LoVo (cell line): Measurements from ENCODE around the gene GJD4.

Experiments
- DNase-seq: peaks from one replicate; pipeline ENCODE4 v3.0.0-alpha.2; 2016; ENCODE audit warnings: low spot score

Gene GJD4

GRCh38 chr10:35579116-35579515 is 26.0 kb upstream of the GJD4 start:
- DNase-seq: no peak

GRCh38 chr10:35579726-35580422 is 25.3 kb upstream of the GJD4 start:
- no peak for DNase-seq

DNA sequence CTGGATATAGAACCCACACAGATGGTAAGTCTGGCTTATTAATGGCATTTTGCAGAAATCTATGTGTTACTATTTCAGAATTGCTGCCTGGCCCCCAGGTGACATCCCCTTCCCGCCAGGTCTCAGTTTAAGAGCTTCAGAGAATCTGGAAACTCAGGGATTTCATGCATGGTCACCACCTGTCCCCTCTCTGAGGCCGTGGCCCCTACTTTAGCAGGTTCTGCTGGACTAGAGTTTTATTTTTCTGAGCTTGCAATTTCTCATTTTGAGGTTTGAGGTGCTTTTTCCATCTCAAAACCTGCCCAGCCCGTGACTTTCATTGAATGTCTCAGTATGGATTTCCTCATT is 24.7 kb upstream of the GJD4 start:
- DNase-seq: no peak

DNA sequence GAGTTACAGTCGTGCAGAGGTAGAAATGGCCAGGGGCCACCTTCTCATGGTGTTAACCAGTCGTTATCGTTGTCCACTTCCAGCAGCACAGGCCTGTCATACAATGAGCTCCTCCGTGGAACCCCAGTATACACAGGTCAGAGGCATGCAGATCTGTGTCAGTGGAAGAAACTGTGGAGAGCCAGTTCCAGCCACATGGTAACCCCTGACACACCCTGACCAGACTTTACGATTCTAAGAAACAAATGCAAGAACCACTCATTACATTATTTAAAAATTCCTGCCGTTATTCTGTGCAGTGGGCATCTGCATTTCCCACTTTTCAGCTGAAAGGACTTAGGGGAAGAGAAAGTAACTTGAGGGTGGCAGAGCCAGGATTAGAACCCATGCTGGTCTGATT is 23.5 kb upstream of the GJD4 start:
- no peak for DNase-seq

DNA sequence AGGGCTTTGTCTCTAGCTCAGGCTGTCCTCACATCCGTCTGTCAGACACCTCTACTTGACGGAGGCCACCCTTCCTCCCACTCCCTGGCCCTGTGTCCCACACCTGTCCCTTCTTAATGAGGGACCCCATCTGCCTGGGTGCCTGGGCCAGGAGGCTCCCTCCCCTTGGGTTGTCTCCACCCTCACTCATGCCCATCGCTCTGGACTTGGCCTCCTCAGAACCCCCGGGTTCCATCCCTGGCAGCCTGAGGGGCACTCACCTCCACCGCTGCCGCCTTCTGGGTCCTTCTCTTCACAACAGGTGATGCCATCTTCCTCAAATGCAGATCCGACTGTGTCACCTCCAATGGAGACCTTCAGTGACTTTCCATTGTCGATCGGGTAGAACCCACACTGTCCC is 20.2 kb upstream of the GJD4 start:
- no peak for DNase-seq

DNA sequence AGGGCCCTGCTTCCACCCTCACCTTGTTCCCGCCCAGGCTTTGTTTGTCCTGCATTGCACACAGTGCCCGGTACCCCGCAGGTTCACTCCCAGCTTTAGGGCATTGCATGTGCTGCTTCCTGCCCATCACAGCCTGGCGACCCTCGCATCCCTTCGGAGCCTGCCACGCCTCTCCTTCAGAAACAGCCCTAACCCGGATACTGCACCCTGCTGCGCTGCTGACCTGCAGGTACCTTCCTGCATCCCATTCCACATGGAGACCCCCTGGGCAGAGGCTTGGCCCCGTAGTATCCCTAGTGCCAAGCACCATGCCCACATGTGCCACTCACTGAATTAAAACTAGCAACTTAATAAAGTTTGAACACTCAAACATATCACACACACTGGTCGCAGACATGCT is 19.8 kb upstream of the GJD4 start:
- no peak for DNase-seq

- DNase-seq: no peak
Measured at GRCh38 chr10:35585903-35586535, 19.1 kb upstream of the GJD4 start.

DNA sequence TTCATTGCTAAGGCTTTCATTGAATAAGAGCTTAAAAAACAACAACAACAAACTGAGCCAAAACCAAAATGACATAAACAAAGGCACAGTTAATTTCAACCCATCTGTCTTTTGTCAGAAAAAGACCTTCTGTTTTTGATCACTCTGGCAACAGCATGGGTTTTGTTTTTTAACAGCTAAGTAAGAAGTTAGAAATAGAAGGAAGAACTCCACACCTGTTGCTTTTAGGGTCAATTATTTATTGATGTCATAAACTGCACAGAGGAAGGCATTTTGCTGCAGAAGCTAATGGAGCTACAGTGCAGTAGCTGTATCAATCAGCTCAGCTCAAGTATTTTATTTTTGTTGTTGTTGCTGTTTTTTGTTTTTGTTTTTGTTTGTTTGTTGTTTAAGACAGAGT is 16.3 kb upstream of the GJD4 start:
- no peak for DNase-seq

- no peak for DNase-seq
Measured at GRCh38 chr10:35592441-35592840, 12.7 kb upstream of the GJD4 start.

- DNase-seq: no peak
Measured at GRCh38 chr10:35594115-35595079, 10.7 kb upstream of the GJD4 start.

GRCh38 chr10:35595106-35595505 is 10.0 kb upstream of the GJD4 start:
- DNase-seq: no peak

DNA sequence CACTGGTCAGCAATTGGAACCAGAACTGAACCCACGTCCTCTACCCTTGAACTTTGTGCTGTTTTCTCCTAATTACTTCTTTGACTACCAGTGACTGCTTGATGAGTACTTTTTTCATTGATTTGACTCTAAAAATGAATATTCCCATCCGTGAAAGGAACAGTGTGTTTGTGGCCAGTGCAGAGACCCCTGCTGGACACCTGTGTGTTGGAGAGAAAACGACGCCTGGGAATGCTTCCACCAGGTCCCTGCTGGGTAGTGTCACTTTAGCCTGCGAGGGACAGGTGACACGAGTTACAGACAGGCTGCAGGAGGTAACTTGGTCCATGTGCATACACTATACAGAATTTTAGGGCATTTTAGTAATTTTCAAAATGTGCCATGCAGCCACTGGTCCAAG is 6.8 kb upstream of the GJD4 start:
- DNase-seq: no peak

GRCh38 chr10:35600193-35600592 is 4.9 kb upstream of the GJD4 start:
- no peak for DNase-seq

DNA sequence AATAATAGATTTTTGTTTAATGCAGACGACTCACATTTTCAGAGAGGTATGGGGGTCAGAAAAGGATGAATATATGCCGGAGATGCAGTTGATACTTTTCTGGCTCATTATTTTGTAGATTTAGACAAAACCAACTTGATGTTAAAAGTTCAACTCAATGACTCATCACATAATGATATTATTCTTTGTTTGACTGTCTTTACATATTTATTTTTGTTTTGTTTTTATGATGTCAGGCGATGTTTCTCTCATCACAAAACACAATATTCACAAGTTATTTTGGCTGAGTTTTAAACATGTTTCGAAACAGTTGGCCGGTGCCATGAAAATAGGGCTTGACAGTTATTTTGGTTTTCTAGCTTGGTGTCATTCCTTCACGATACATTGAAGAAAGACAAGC is 1.3 kb downstream of the GJD4 start:
- DNase-seq: no peak

DNA sequence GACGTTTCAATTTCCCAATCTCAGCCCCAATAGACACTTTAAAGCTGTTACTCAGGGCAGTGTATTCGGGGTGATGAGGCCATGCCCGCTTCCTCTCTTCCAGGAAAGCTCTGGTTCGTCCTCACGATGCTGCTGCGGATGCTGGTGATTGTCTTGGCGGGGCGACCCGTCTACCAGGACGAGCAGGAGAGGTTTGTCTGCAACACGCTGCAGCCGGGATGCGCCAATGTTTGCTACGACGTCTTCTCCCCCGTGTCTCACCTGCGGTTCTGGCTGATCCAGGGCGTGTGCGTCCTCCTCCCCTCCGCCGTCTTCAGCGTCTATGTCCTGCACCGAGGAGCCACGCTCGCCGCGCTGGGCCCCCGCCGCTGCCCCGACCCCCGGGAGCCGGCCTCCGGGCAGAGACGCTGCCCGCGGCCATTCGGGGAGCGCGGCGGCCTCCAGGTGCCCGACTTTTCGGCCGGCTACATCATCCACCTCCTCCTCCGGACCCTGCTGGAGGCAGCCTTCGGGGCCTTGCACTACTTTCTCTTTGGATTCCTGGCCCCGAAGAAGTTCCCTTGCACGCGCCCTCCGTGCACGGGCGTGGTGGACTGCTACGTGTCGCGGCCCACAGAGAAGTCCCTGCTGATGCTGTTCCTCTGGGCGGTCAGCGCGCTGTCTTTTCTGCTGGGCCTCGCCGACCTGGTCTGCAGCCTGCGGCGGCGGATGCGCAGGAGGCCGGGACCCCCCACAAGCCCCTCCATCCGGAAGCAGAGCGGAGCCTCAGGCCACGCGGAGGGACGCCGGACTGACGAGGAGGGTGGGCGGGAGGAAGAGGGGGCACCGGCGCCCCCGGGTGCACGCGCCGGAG is 2.6 kb downstream of the GJD4 start:
- DNase-seq: no peak

GRCh38 chr10:35608328-35608672 is 3.2 kb downstream of the GJD4 start:
- DNase-seq: no peak

GRCh38 chr10:35611750-35612149 is 6.6 kb downstream of the GJD4 start:
- no peak for DNase-seq

GRCh38 chr10:35612385-35613106 is 7.4 kb downstream of the GJD4 start:
- no peak for DNase-seq

DNA sequence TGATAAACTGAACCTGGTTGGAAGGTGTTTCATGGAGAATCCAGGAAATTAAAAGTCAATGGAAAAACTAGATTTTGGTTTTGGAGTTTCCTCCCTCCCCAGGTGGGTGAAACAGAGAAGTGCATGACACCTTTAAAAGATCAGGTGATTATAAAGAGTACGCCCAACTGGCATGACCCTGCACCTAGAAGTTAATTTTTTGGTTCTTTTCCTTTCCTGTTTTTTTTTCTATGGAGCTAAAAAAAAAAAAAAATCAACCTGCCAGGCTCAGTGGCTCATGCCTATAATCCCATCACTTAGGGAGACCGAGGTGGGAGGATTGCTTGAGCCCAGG is 7.9 kb downstream of the GJD4 start:
- DNase-seq: no peak

- no peak for DNase-seq
Measured at GRCh38 chr10:35613597-35614226, 8.6 kb downstream of the GJD4 start.

DNA sequence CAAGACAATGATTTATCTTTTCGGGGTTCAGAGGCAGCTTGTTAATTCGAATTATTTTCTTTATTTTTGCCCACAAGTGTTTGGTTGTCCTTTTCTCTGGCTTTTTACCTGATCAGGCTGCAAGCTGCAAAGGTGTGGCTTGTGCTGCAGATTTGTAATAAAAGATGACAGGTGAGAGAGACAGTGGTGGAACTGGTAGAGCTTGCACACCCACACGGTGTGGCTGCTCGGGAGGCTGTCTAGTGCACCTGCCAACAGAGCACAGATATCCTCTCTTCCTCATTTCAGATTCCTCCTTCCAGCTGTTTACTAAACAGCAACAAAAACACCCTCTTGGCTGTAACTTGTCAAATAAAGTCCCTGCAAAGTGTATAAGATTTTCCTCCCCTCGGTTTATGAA is 9.2 kb downstream of the GJD4 start:
- no peak for DNase-seq
